Esophagus muscularis mucosa (tissue), 4 donors: ENCODE data around the gene SPRED2. TPM values are rescaled to one million over a fixed set of nuclear protein-coding genes. Genes with fewer than 3 reads are reported as not detected.

Experiments used
- DNase-seq: peaks from one replicate; pipeline ENCODE4 v3.0.0-alpha.2; 2017; ENCODE audit errors: extremely low spot score
- H3K27ac ChIP-seq, 4 donors: fragments of 200-600 bp; sonication (generic); replicated peaks in 1 of 4; 1 replicate in 3 of 4; 2 replicates in 1 of 4; pipeline ENCODE4 v1.5.1; 2016 to 2019; ENCODE audit warnings: mild to moderate bottlenecking in 1 of 4
- H3K27me3 ChIP-seq, 4 donors: fragments of 200-600 bp; sonication (generic); one replicate each; pipeline versions ENCODE4 v1.5.1 to v1.6.0; 2016 to 2019
- H3K36me3 ChIP-seq, 4 donors: fragments of 200-600 bp; sonication (generic); one replicate each; pipeline ENCODE4 v1.5.1; 2016 to 2019
- H3K4me1 ChIP-seq, 4 donors: fragments of 200-600 bp; sonication (generic); one replicate each; pipeline ENCODE4 v1.5.1; 2016 to 2019
- H3K4me3 ChIP-seq, 4 donors: fragments of 200-600 bp; sonication (generic); 1 replicate in 2 of 4; 2 replicates in 2 of 4; pipeline ENCODE4 v1.5.1; 2016 to 2019; ENCODE audit warnings: mild to moderate bottlenecking in 4 of 4, moderate library complexity in 1 of 4
- H3K9me3 ChIP-seq, 4 donors: fragments of 200-600 bp; sonication (generic); 1 replicate in 3 of 4; 2 replicates in 1 of 4; pipeline ENCODE4 v1.5.1; 2016 to 2019
- CTCF ChIP-seq, 3 experiments: fragments of 200-600 bp in 2 of 3; fragments of 450-650 bp in 1 of 3; sonication (generic) in 2 of 3; IDR thresholded peaks; one replicate each; pipeline ENCODE4 v1.5.1; 2017 to 2019; ENCODE audit warnings: antibody characterized with exemption in 3 of 3, mild to moderate bottlenecking in 2 of 3, moderate library complexity in 1 of 3
- EP300 ChIP-seq: sonication (generic); formaldehyde crosslinking; IDR thresholded peaks from one replicate; pipeline ENCODE4 v1.6.1; 2017; ENCODE audit warnings: antibody characterized with exemption
- POLR2A ChIP-seq: fragments of 450-650 bp; IDR thresholded peaks from one replicate; pipeline ENCODE4 v1.6.1; 2017; ENCODE audit warnings: antibody characterized with exemption, moderate library complexity, mild to moderate bottlenecking, low read depth
- POLR2AphosphoS5 ChIP-seq, 2 donors: sonication (generic); formaldehyde crosslinking; IDR thresholded peaks; one replicate each; pipeline ENCODE4 v1.6.1; 2017; ENCODE audit warnings: antibody characterized with exemption in 2 of 2
- WGBS: methylation state at CpG from one replicate; pipeline ENCODE4 v1.1.5; 2018; 5-methylcytosine and 5-hydroxymethylcytosine counted together
- intact Hi-C: fragments of 100-400 bp; cut with DNase I; formaldehyde crosslinking; loops from one replicate; pipeline ENCODE4 v1.15.1; 2023
- total RNA-seq, 4 donors: library from RNA; depleted of rRNA; stranded (reverse); fragments of >200 nt; gene quantifications; one replicate each; pipeline versions ENCODE4 v1.1.0 to v1.2.1, GENCODE V29; 2016

Gene SPRED2
- total RNA-seq, 4 donors from 2014 or later = 17.4 to 25.6 (median 18.7) TPM

- WGBS = 89% methylated on average over 2 of the region's 2 CpGs
- DNase-seq = no peak
- Histone ChIP-seq H3K4me1 (no peaks in the 10 kb centered on the region), H3K27me3 (no peaks in the 10 kb centered on the region), H3K36me3 (no peaks in the 10 kb centered on the region), H3K27ac (no peak overlapping the region), H3K9me3 (no peaks in the 10 kb centered on the region), H3K4me3 (no peak overlapping the region)
- intact Hi-C loops = no loop called here
- TF ChIP-seq EP300 (no peak), POLR2AphosphoS5 (IDR thresholded peaks at IDR 0.05) (no peak), POLR2A (no peak), CTCF (IDR thresholded peaks at IDR 0.05) (no peak)
Measured at GRCh38 chr2:65456886-65457285, 24.5 kb upstream of the SPRED2 start.

GRCh38 chr2:65456064-65456463, 23.7 kb upstream of the SPRED2 start:
- Histone ChIP-seq H3K4me1 (no peaks in the 10 kb centered on the region), H3K36me3 (no peaks in the 10 kb centered on the region), H3K27ac (no peak overlapping the region), H3K27me3 (no peaks in the 10 kb centered on the region), H3K9me3 (no peaks in the 10 kb centered on the region), H3K4me3 (no peak overlapping the region)
- DNase-seq = no peak
- TF ChIP-seq CTCF (IDR thresholded peaks at IDR 0.05) (no peak), POLR2AphosphoS5 (IDR thresholded peaks at IDR 0.05) (no peak), EP300 (no peak), POLR2A (no peak)
- intact Hi-C loops = no loop called here

GRCh38 chr2:65453916-65454315, 21.5 kb upstream of the SPRED2 start:
- H3K9me3 ChIP-seq = no peaks in the 10 kb centered on the region
- H3K27ac ChIP-seq = no peak overlapping the region
- no peak overlapping the region for H3K4me3 ChIP-seq
- no peaks in the 10 kb centered on the region for H3K27me3 ChIP-seq
- TF ChIP-seq EP300 (no peak), CTCF (IDR thresholded peaks at IDR 0.05) (no peak), POLR2A (no peak)
- DNase-seq = no peak
- intact Hi-C loops = no loop called here
- H3K36me3 ChIP-seq = no peaks in the 10 kb centered on the region
- H3K4me1 ChIP-seq = no peaks in the 10 kb centered on the region
- 100% methylated on average over 1 of the region's 1 CpG for WGBS

- Histone ChIP-seq H3K4me1 (no peaks in the 10 kb centered on the region), H3K27ac (no peak overlapping the region), H3K36me3 (no peaks in the 10 kb centered on the region), H3K27me3 (no peaks in the 10 kb centered on the region), H3K4me3 (no peak overlapping the region), H3K9me3 (no peaks in the 10 kb centered on the region)
- WGBS = 58% methylated on average over 5 of the region's 5 CpGs
- DNase-seq = no peak
- intact Hi-C loops = no loop called here
- TF ChIP-seq POLR2A (no peak), CTCF (IDR thresholded peaks at IDR 0.05) (no peak), EP300 (no peak), POLR2AphosphoS5 (IDR thresholded peaks at IDR 0.05) (no peak)
Measured at GRCh38 chr2:65452150-65452895, 19.9 kb upstream of the SPRED2 start.

GRCh38 chr2:65450810-65451209, 18.4 kb upstream of the SPRED2 start:
- no peak overlapping the region for H3K4me3 ChIP-seq
- DNase-seq = no peak
- TF ChIP-seq POLR2A (no peak), EP300 (no peak), POLR2AphosphoS5 (IDR thresholded peaks at IDR 0.05) (no peak)
- no peak overlapping the region for H3K27ac ChIP-seq
- no peaks in the 10 kb centered on the region for H3K4me1 ChIP-seq
- WGBS = 77% methylated on average over 1 of the region's 1 CpG
- intact Hi-C loops = no loop called here
- H3K36me3 ChIP-seq = no peaks in the 10 kb centered on the region
- H3K27me3 ChIP-seq = no peaks in the 10 kb centered on the region
- H3K9me3 ChIP-seq = no peaks in the 10 kb centered on the region
